ENCODE results near the gene PRR33.
"Not testable (repeated sequence)": the region's sequence is repeated elsewhere in the genome, so short reads cannot be mapped to it uniquely, and the experiment has no call there.

PRR33 gene

DNA sequence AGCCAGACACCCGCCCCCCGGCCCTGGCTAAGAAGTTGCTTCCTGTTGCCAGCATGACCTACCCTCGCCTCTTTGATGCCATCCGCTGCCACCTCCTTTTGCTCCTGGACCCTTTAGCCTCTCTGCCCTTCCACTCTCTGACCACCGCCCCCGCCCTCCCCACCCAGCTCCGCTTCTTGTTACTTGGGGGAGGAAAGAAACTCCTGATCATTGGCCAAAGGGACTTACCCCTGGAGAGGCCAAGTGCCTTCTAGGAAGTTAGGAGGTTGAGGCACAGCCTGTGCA, at the start of gene PRR33:
TSS of gene PRR33 (minus strand) at position 65 of the 285 bp plus-strand sequence. CDS start 1,311 bp downstream, outside the sequence.
- DNase-seq (ENCODE audit: low spot score), result no peak

DNA sequence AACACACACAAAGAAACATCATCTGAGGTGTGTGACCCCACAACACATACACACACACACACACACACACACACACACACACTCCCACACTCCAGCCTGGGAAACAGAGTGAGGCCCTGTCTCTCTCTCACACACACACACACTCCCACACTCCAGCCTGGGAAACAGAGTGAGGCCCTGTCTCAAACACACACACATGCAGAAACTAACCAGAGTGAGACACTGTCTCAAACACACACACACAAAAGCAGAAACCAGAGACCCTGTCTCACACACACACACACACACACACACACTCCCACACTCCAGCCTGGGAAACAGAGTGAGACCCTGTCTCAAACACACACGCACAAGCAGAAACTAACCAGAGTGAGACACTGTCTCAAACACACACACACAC, 48.1 kb upstream of the PRR33 start:
- DNase-seq (ENCODE audit: low spot score), result not testable (repeated sequence)

DNA sequence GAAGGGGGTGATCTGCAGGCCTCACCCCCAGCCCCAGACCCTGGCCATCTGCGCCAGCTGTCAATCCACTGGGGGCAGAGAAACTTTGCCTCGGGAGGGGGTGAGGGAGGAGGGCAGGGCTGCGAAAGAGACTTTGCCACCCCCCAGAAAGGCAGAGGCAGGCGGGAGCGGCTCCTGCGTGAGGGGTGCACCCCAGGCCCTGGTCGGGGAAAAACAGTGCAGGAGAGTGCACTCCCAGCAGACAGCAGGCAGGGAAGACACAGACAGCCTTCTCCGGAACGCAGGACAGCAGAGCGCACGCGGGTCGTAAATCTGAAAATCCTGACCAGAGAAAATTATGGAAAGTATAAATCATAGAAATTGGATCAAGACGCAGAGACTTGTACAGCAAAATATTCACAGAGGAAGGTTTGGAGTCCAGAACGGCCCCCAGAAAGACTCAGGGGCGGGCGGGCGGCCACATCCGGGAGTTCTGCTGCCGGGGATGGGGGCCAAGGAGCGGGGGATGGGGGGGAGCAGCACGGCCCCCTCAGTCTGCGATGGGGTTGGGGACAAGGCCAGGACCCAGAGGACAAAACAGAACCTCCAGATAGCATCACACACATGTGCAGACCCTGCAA, 47.4 kb upstream of the PRR33 start:
- DNase-seq (ENCODE audit: low spot score), result no peak

DNA sequence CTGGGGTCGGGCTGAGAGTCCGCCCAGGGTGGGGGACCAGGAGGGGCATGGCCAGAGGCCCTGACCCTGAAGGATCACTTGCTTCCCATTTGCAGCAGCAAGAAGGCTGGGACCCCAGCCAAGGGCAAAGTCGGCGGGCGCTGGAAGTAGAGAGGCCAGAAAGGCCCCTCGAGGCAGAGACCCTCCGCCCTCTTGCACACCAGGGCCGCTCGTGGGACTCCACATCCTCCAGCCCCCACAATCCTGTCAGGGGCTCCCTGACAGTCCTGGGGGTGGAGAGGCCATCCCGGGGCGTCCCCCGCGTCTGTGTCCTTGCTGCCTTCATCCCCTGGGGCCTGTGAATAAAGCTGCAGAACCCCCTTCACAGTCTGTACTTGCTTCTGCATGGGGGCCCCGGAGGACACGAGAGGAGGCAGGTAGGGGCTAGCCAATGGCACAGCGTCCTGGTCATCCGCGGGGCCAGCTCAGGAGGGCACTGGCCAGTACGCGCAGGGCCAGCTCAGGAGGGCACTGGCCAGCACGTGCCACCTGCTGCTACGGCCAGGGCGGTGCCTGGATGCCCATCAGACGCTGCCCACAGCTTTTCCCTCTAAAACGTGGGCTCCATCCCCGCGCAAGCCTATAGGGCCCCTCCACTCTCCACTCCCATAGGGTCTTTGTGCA, 46.8 kb upstream of the PRR33 start:
- DNase-seq (ENCODE audit: low spot score), result no peak

DNA sequence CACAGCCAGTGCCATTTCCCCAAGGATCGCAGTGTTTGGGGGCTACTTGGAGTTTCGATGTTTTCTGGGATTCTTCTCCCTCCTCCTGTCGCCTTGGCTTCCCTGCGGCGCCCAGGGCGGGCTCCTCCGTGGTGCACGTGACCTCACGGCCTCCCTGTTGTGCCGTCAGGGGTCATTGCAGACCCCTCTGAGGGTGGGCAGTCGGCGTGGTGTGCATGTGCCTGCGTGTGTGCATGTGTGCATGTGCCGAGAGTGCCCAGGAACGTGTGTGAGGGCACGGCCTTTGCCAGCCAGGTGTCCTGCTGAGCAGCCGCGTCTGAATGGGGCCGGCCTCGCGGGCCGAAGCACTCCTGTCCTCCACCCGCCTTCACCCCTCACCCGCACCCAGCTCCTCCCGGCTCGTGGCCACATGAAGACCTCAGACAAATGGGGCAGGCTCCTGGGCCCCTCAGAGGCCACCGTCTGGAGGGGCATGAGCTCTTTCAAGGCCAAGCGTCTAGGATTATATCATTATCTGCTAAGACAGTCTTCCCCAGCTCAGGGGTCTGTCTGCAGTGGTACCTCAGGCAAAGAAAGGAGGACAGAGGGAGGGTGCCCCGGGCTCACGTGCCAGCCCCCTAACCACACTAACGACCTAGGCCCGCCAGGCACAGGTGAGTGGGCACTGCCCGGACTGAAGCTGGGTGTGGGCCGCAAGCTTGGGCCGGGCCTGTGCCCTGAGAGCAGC, 46.1 kb upstream of the PRR33 start:
- DNase-seq (ENCODE audit: low spot score), result no peak

DNA sequence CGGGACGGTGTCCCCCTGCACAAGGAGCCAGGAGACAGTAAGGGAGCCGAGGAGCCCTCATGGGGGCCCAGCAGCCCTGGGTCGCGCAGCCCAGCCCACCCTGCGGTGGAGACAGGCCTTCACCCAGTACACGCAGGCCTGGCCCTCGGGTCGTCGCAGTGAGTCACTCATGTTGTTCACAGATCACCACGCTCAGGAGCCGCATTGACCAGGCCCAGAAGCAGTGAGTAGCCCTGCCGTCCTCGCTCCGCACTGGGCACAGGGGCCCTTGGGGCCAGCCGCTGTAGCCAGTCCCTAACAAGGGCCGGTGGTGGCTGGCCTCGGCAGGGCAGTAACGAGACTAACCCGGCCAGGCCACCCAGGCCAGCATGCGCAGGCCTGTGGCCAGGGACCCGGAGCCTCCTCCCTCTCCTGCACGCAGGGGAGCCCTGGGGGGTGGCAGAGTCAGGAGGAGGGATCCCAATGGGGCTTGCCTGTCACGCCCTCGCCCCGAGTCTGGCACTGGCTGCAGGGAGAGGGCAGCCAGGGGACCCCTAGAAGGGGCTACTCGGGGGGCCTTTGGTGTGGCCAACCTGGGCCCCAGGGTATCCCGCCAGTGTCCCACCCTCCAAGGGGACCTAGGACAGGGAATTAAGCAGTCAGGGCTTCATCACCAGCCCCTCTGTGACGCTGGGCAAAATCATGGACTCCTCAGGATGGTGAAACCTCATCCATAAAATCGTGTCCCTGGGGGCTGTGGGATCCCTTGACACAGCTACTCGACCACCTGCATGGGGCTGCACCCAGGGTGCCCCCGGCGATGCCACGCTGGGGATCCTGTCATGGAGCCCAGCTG, 45.3 kb upstream of the PRR33 start:
- no peak for DNase-seq (ENCODE audit: low spot score)

DNA sequence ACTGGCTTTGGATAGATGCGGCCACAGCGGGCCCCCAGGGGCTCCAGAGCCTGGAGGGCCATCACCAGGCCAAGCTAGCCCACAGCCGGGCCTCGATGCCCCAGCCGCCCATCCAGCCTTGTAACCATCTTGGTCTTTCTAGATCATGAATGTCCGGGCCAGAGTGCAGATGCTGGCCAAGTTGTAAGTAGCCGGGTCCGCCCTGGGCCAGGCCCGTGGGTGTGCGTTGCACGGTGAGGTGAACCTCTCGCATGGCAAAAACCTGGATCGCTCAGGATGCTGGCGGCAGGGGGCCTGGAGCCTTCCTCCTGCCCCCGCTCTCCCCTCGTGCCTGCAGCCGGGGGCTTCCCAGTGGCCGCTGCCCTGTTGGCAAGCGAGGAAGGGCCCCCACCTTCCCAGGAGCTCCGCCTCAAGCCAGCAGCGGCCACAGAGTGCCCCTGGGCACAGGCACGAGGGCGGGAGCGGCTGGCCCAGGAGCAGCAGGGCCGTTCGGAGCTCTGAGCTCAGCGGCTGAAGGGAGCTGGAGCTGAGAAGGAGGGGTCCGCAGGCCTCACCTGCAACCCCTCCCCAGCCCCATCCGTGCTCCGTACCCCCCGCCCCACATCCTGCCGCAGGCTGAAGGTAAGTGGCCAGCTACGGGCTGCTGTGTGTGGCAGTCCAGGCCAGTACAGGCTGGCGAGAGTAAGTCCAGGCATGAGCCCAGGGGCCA, 44.5 kb upstream of the PRR33 start:
- no peak for DNase-seq (ENCODE audit: low spot score)

GRCh38 chr11:1935156-1936071, 43.7 kb upstream of the PRR33 start:
- DNase-seq (ENCODE audit: low spot score), result no peak

DNA sequence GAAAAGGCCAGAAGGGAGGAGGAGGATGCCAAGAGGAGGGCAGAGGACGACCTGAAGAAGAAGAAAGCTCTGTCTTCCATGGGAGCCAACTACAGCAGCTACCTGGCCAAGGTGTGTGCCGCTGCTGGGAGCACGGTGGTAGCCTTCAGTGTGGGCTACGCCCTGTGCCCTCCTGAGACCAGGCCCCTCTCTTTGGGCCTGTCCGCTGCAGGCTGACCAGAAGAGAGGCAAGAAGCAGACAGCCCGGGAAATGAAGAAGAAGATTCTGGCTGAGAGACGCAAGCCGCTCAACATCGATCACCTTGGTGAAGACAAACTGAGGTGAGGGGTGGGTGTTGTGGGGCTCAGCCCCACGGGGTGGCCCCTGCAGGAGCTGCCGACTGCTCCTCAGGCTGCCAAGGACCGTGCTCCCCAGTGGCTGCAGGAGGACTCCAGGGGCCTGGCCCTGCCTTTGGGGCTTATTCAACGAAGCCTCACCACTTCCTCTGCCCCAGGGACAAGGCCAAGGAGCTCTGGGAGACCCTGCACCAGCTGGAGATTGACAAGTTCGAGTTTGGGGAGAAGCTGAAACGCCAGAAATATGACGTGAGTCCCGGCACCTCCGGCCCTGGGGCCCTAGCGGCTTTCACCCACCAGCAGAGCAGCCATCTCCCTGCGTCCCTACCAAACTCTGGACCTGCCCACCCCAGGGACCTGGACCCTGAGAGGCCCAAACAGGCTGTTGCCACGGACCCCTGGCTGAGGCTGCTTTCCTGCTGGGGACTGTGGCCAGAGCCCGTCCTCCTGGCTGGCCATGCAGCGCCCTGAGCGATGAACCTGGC, 42.9 kb upstream of the PRR33 start:
- DNase-seq (ENCODE audit: low spot score), result no peak

DNA sequence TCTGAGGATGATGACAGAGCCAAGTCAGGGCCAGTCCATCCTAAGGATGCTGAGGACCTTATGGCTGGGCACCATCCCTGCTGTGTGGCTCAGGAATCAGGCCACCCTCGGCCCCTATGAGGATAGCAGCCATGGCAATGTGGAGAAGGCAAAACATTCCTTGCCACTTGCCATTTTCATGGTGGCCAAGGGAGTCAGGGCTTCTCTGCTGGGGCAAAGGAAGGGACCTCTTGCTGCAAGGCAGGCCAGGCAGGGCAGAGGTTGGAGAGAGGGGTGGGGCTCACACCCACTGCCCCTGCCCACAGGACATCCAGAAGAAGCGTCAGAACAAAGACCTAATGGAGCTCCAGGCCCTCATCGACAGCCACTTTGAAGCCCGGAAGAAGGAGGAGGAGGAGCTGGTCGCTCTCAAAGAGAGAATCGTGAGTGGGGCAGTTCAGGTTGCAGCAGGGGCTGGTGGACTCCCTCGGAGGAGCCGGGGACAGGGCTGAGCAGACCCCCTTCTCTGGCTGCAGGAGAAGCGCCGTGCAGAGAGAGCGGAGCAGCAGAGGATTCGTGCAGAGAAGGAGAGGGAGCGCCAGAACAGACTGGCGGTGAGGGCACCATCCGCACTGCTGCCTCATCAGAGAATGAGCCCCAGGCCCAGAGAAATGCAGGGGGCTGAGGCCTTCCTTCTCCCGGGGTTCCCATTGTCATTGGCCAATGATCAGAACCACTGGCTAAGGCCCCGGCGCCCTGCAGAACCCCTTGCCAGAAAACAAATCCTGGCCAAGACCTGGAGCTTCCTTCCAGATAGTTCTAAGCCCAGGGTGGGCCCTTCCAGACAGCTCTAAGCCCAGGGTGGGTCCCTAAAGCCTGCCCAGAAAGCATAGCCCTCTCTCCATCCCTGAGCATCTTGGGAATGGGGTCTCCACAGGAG, 42.0 kb upstream of the PRR33 start:
- DNase-seq (ENCODE audit: low spot score), result no peak

- no peak for DNase-seq (ENCODE audit: low spot score)
Measured at GRCh38 chr11:1932681-1933080, 41.0 kb upstream of the PRR33 start.

DNA sequence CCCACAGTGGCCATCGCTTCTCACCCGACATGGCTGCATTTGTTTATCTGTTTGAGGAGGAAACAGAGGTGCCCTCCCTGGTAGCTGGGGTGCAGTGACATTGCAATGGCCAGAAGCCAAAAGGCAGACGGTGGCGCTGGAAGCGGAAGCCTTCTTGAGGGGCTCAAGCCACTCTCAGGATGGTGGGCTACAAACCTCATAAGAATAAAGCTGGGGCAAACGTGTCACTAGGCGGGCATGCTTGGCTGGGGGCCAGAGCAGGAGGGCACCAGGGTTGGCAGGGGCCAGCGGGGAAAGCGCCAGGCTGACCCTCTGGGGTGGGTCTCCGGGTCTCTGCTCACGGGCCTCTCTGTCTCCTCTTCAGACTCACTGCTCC, 40.4 kb upstream of the PRR33 start:
- no peak for DNase-seq (ENCODE audit: low spot score)

GRCh38 chr11:1931341-1932104, 39.8 kb upstream of the PRR33 start:
- no peak for DNase-seq (ENCODE audit: low spot score)

GRCh38 chr11:1930462-1930830, 38.8 kb upstream of the PRR33 start:
- no peak for DNase-seq (ENCODE audit: low spot score)

DNA sequence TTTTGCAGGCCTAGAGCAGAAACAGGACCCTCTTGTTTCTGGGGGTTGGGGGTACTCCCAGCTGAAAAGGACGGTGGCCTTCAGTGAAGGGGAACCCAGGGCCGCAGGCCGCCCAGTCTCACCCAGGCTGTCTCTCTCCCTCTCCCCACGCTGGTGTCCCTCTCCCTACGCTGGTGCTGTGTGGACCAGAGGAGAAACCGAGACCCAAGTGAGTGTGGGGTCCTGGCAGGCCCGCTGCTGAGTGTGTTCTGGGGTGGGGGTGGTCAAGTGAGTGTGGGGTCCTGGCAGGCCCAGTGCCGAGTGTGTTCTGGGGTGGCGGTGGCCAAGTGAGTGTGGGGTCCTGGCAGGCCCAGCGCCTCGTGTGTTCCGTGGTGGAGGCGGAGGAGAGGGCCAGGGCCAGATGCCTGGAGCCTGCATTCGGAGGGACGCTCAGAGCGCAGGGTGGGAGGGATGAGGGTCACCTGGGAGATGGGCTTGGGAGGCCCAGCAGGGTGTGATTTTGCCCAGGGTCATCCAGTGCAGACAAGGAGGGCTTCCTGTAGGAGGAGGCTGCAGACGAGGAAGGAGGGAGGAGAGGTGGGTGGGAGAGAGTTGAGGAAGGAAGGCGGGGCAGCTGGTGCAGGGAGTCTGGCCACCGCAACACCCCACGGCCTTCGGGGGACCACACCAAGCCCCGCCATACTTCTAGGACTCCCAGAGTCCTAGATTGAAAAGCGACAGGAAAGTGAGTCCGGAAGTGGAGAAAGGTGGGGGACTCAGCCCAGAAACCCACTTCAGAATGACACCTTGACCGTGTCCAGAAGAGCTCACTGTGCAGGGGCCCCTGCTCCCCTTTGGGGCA, 38.1 kb upstream of the PRR33 start:
- no peak for DNase-seq (ENCODE audit: low spot score)

GRCh38 chr11:1928891-1929541, 37.3 kb upstream of the PRR33 start:
- no peak for DNase-seq (ENCODE audit: low spot score)

DNA sequence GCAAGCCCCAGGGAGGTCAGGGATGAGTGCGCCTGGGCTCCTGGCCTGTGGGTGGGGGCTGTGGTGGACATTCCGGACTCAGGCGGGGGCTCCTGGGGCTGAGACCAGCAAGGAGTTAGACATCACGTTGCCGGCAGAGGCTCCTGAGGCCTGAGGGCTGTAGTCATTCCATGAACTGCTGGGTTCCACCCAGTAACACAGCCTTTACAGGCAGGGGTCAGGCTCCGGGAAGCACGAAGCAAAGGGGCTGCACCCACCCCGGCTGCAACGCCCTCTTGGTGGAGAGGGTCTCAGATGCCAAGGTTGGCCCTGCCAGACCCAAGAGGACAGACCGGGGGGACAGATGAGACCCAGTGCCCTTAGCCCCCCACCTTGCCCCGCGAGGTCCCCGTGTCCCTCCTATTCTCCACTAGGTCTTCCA, 36.8 kb upstream of the PRR33 start:
- DNase-seq (ENCODE audit: low spot score), result no peak
